Vagina (tissue), 2 donors: ENCODE data around the gene PLGRKT.

Experiments used
- POLR2A ChIP-seq, 2 donors: fragments of 450-650 bp; IDR thresholded peaks; one replicate each; pipeline ENCODE4 v1.6.1; 2017; ENCODE audit warnings: antibody characterized with exemption in 2 of 2, mild to moderate bottlenecking in 2 of 2, moderate library complexity in 2 of 2
- POLR2AphosphoS5 ChIP-seq, 2 donors: sonication (generic); formaldehyde crosslinking; IDR thresholded peaks; one replicate each; pipeline ENCODE4 v1.9.0; 2017; ENCODE audit warnings: antibody characterized with exemption in 2 of 2, mild to moderate bottlenecking in 2 of 2, low read depth in 1 of 2; ENCODE audit not compliant: insufficient read depth in 1 of 2

- TF ChIP-seq POLR2A (IDR thresholded peaks at IDR 0.05) (no peak), POLR2AphosphoS5 (IDR thresholded peaks at IDR 0.05; ENCODE audit: insufficient read depth in 1 of 2, low read depth in 1 of 2) (no peak)
These were observed 45.6 kb upstream of the PLGRKT start for GRCh38 chr9:5483306-5483705.
